ENCODE data around the gene NXT2. TPM values are rescaled to one million over a fixed set of nuclear protein-coding genes. Genes with fewer than 3 reads are reported as not detected.
"Not testable (repeated sequence)": the region's sequence is repeated elsewhere in the genome, so short reads cannot be mapped to it uniquely, and the experiment has no call there.

Gene NXT2
- 13.0 and 14.4 TPM in 2 replicates for total RNA-seq

- intact Hi-C loops (cut with micrococcal nuclease), result loop anchor here (1.0 to 5.0 kb wide), 4 partner anchors 101 to 1445 kb away; partner anchors contain the start of genes ACSL4, ATG4A, PSMD10 and TMEM164
Observed at GRCh38 chrX:109536439-109537323, at the start of gene NXT2. Gene NXT2, plus strand, starts transcription at chrX:109536844. Its CDS starts 163 bp downstream, at chrX:109537007.

GRCh38 chrX:109487640-109488039, 49.0 kb upstream of the NXT2 start:
- intact Hi-C loops (cut with micrococcal nuclease), result loop anchor here (1.0 to 5.0 kb wide), 3 partner anchors 145 to 403 kb away; no protein-coding TSS in a partner anchor

DNA sequence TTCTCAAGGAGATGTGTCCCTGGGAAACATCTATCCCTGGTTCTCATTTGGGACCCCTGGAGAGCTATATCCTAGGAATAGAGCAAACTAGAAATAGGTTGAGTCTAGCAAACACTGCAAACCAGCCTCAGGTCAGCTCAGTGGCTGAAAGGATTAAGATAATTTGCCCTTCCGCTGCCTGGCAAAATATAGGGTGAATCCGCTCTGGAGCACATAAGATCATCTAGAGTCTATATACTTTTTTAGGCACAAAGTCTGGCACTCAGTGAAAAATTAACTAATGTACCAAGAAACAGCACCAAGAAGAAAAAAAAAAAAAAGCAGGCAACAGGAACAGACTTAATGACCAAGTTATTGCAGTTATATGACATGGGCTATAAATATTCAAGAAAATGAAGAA, 47.5 kb upstream of the NXT2 start:
- intact Hi-C loops (cut with micrococcal nuclease), result loop anchor here (5.0 kb wide), 1 partner anchor 223 kb away; no protein-coding TSS in a partner anchor

GRCh38 chrX:109498434-109498833, 38.2 kb upstream of the NXT2 start:
- intact Hi-C loops (cut with micrococcal nuclease), result no loop called here

GRCh38 chrX:109501176-109501575, 35.5 kb upstream of the NXT2 start:
- intact Hi-C loops (cut with micrococcal nuclease), result no loop called here

DNA sequence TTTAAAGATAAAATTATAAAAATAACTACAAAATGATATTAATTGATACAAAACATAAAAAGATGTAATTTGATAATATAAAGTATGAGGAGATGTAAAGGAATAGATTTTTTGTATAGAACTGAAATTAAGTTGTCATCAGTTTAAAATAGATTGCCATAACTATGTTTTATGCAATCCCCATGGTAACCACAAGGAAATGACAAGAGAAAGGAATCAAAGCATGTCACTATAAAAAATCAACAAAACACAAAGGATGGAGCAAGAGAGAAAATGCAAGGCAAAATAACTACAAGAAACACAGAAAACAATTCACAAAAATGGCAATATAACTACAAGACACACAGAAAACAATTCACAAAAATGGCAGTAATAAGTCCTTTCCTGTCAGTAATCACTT, 27.7 kb upstream of the NXT2 start:
- intact Hi-C loops (cut with micrococcal nuclease), result no loop called here

DNA sequence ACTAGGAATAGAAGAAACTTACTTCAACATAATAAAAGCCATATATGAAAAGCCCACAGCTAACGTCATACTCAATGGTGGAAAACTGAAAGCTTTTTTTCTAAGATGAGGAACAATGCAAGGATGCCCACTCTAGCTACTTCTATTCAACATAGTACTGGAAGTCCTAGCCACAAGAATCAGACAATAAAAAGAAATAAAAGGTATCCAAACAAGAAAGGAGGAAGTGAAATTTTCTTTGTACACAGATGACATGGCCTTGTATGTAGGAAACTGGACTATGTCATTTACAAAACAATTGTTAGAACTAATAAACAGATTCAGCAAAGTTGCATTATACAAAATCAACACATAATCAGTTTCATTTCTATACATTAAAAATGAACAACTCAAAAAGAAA, 25.5 kb upstream of the NXT2 start:
- intact Hi-C loops (cut with micrococcal nuclease), result no loop called here

GRCh38 chrX:109519001-109519400, 17.6 kb upstream of the NXT2 start:
- intact Hi-C loops (cut with micrococcal nuclease), result no loop called here

DNA sequence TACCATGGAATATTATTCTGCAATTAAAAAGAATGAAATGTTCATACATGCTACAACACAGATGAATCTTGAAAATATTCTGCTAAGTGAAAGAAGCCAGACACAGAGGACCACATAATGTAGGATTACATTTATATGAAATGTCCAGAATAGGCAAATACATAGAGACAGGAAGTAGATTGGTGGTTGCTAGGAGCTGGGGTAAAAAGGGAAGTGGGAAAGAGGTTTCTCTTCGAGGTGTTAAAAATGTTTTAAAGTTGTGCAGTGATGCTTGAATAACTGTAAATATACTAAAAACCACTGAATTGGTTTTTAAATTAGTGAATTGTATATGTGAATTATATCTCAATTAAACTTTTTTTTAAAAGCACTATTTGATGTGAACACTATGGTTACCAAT, 3.6 kb upstream of the NXT2 start:
- intact Hi-C loops (cut with micrococcal nuclease), result no loop called here

DNA sequence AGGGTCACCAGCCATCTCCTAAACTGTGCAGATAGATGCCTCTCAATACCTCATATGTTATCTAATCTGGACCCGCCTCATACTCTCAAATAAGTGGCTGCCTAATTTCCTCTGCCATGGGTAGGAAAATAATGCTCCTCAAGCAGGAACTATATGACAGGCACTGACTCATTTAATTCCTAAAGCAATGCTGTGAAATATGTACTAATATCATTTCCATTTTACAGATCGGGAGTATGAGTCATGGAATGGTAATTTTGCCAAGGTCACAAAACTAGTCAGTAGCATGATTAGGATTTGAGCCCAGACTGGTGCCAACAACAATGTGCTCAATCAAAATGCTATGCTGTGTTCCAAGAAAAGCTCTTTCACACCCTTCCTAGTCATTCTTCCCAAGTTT, 3.0 kb upstream of the NXT2 start:
- intact Hi-C loops (cut with micrococcal nuclease), result no loop called here

DNA sequence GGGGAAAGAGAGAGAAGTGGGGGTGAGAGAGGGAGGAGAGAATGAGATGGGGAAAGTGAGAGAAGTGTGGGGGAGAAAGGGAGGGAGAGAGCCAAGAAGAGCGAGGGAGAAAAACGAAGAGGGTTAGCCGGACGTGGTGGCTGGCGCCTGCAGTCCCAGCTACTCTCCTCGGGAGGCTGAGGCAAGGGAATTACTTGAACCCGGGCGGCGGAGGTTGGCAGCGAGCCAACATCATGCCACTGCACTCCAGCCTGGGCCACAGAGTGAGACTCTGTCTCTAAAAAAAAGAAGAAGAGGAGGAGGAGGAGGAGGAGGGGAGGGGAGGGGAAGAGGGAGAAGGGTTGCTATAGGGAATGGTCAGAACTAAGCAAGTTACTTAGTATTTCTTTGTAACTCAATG, 1.7 kb upstream of the NXT2 start:
- intact Hi-C loops (cut with micrococcal nuclease), result loop anchor here (5.0 kb wide), 1 partner anchor 102 kb away; no protein-coding TSS in a partner anchor

DNA sequence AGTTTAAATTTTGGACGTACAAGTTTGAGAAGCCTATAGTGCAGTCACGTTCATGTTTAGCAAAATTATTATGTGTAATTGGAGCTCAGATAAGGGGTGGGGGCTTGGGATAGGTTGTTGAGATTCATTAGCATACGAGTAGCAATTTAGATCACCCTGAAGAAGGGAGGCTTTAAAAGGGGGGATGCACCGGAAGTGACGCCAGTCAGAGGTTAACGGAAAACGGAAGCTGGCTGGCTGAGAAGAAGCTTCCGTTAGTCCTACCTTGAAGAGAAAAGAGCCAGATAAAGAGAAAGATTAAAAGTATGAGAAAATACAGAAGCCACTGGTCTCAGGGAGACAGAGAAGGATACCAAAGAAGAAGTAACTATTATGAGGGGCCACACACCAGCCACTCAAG, 1.1 kb upstream of the NXT2 start:
- intact Hi-C loops (cut with micrococcal nuclease), result loop anchor here (5.0 kb wide), 1 partner anchor 102 kb away; no protein-coding TSS in a partner anchor

GRCh38 chrX:109537324-109537665, 651 bp downstream of the NXT2 start:
- intact Hi-C loops (cut with micrococcal nuclease), result loop anchor here (1.0 to 5.0 kb wide), 3 partner anchors 100 to 1446 kb away; partner anchors contain the start of genes ATG4A, PSMD10 and TMEM164

- intact Hi-C loops (cut with micrococcal nuclease), result loop anchor here (5.0 kb wide), 1 partner anchor 98 kb away; no protein-coding TSS in a partner anchor
Observed at GRCh38 chrX:109539007-109539406, 2.4 kb downstream of the NXT2 start.

GRCh38 chrX:109553862-109554261, 17.2 kb downstream of the NXT2 start:
- intact Hi-C loops (cut with micrococcal nuclease), result no loop called here

DNA sequence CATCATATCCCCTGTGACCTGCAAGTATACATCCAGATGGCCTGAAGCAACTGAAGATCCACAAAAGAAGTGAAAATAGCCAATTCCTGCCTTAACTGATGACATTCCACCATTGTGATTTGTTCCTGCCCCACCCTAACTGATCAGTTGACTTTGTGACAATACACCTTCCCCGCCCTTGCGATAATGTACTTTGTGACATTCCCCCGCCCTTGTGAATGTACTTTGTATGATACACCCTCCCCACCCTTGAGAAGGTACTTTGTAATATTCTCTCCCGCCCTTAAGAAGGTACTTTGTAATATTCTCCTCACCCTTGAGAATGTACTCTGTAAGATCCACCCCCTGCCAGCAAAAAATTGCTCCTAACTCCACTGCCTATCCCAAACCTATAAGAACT, 39.4 kb downstream of the NXT2 start:
- intact Hi-C loops (cut with micrococcal nuclease), result not testable (repeated sequence)

DNA sequence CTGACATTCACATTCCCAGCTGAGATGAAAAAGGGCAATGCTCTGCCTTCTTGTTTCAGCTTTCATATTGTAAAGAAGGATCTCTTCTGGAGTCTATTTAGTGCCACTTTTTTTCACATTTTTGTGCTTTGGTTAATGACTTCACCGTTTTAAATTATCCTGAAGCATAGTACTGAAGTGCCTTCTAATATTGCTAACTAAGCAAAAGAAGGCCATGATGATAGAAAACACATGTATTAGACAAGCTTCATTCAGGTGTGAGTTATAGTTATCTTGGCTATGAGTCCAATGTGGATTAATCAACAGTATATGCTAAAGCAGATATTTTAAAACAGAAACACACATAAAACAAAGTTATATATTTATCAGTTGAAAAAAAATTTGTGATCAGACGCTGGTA, 40.4 kb downstream of the NXT2 start:
- intact Hi-C loops (cut with micrococcal nuclease), result no loop called here

DNA sequence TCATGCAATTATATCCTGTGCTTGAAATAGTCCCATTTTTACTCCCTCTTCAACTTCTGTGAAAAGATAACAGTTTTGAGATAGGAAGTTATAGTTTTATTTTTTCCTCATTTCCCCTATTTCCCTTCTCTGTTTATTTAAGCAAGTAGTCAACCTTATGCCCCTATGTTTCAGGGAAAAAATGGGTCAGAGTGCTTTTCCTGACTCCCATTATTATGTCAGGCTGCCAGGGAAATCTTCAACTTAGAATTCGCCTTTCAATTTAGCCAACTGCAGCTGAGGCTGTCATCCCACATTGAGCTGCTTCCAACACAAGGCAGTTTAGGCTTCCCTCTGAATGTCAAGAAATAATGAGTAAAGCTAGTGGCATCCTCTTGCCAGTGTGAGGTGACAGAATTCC, 42.3 kb downstream of the NXT2 start:
- intact Hi-C loops (cut with micrococcal nuclease), result no loop called here

GRCh38 chrX:109585488-109585887, 48.8 kb downstream of the NXT2 start:
- intact Hi-C loops (cut with micrococcal nuclease), result no loop called here

DNA sequence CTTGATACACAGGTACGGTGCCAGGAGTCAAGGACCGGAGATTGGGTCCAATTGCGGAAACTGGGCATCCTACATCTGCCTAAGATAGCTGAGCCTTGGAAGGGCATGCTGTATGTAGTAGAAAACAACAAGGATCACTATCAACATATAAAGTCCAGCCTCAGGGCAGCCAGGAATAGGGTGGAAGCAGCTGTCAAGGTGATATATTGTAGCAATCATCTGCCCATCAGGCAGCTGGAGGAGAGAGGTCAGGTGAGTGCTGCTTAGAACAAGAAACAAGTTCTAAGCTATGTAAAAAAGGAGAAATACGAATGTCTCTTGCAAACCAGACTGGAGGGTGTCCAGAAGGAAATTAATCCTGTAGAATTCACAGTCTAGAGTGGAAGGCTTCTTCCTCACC, 53.5 kb downstream of the NXT2 start:
- intact Hi-C loops (cut with micrococcal nuclease), result no loop called here
